HepG2 (cell line): ENCODE measurements around the gene ASIC3. TPM values are rescaled to one million over a fixed set of nuclear protein-coding genes. Genes with fewer than 3 reads are reported as not detected.

Source experiments
- GABPA ChIP-seq, 2 experiments: IDR thresholded peaks; 2 replicates each; pipeline ENCODE4 v1.6.1; 2011 to 2016; ENCODE audit warnings: low read depth in 2 of 2, low read length in 1 of 2, missing biosample characterization in 1 of 2, missing genetic modification characterization in 1 of 2
- SRSF1 ChIP-seq: fragments of 200-400 bp; formaldehyde crosslinking; optimal IDR thresholded peaks from 2 replicates; pipeline ENCODE3; 2017; ENCODE audit warnings: mild to moderate bottlenecking, low read depth, low read length, moderate library complexity
- TCF7L2 ChIP-seq: IDR thresholded peaks from 2 replicates; pipeline ENCODE4 v1.6.1; 2011; ENCODE audit warnings: mild to moderate bottlenecking, low read depth, low read length, moderate library complexity
- ZFAT ChIP-seq: sonication (generic); formaldehyde crosslinking; conservative IDR thresholded peaks from 2 replicates; pipeline ENCODE4 v1.8.1; 2023; ENCODE audit warnings: missing genetic modification reagents, inconsistent platforms
- ZNF547 ChIP-seq: sonication (generic); formaldehyde crosslinking; IDR thresholded peaks from 2 replicates; pipeline ENCODE4 v1.5.1; 2020; ENCODE audit warnings: mild to moderate bottlenecking, missing genetic modification reagents
- ZNF772 ChIP-seq: sonication (generic); formaldehyde crosslinking; IDR thresholded peaks from 2 replicates; pipeline ENCODE4 v1.5.0; 2020; ENCODE audit warnings: mild to moderate bottlenecking, missing genetic modification reagents
- polyA plus RNA-seq, 8 experiments: library from polyadenylated mRNA; depleted of rRNA in 3 of 8; stranded (reverse) in 7 of 8; unstranded in 1 of 8; fragments of >200 nt; fragmentation: Illumina TruSeq in 4 of 8; extraction: Trizol in 4 of 8; gene quantifications; 2 replicates each; pipeline versions ENCODE4 v1.2.1 to v1.2.3, GENCODE V29; 2011 to 2016; ENCODE audit warnings: low read depth in 4 of 8, missing spikeins in 1 of 8, mixed read lengths in 1 of 8; ENCODE audit not compliant: insufficient read depth in 1 of 8
- total RNA-seq, 5 experiments: library from RNA; depleted of rRNA; stranded (reverse); fragments of >200 nt; fragmentation: Illumina TruSeq; extraction: Trizol; gene quantifications; 2 replicates each; pipeline ENCODE4 v1.2.3, GENCODE V29; 2016; ENCODE audit warnings: low read depth in 1 of 5
- TF ChIP-seq, protein P1 (sequence below): sonication (generic); formaldehyde crosslinking; conservative IDR thresholded peaks from 2 replicates; pipeline ENCODE4 v1.4.0; 2020; ENCODE audit warnings: missing genetic modification reagents
- TF ChIP-seq, protein P2 (sequence below): sonication (generic); formaldehyde crosslinking; IDR thresholded peaks from 2 replicates; pipeline ENCODE4 v1.5.1; 2020; ENCODE audit warnings: missing genetic modification reagents, mild to moderate bottlenecking, borderline replicate concordance
- TF ChIP-seq, protein P3 (sequence below): sonication (generic); formaldehyde crosslinking; IDR thresholded peaks from 2 replicates; pipeline ENCODE4 v1.5.0; 2020; ENCODE audit warnings: mild to moderate bottlenecking, missing genetic modification reagents
- TF ChIP-seq, protein P4 (sequence below): sonication (generic); formaldehyde crosslinking; IDR thresholded peaks from 2 replicates; pipeline ENCODE4 v1.4.0; 2020; ENCODE audit warnings: missing genetic modification reagents
- TF ChIP-seq, protein P5 (sequence below): sonication (generic); formaldehyde crosslinking; IDR thresholded peaks from 2 replicates; pipeline ENCODE4 v1.8.1; 2022; ENCODE audit warnings: low read depth, mild to moderate bottlenecking, missing genetic modification reagents

The ASIC3 gene
- total and polyA plus RNA-seq, 2 of the 13 experiments (the other 11 are each of a cell fraction or from before 2014, with no cell fraction given) = 0.51 TPM; not detected in 1

DNA sequence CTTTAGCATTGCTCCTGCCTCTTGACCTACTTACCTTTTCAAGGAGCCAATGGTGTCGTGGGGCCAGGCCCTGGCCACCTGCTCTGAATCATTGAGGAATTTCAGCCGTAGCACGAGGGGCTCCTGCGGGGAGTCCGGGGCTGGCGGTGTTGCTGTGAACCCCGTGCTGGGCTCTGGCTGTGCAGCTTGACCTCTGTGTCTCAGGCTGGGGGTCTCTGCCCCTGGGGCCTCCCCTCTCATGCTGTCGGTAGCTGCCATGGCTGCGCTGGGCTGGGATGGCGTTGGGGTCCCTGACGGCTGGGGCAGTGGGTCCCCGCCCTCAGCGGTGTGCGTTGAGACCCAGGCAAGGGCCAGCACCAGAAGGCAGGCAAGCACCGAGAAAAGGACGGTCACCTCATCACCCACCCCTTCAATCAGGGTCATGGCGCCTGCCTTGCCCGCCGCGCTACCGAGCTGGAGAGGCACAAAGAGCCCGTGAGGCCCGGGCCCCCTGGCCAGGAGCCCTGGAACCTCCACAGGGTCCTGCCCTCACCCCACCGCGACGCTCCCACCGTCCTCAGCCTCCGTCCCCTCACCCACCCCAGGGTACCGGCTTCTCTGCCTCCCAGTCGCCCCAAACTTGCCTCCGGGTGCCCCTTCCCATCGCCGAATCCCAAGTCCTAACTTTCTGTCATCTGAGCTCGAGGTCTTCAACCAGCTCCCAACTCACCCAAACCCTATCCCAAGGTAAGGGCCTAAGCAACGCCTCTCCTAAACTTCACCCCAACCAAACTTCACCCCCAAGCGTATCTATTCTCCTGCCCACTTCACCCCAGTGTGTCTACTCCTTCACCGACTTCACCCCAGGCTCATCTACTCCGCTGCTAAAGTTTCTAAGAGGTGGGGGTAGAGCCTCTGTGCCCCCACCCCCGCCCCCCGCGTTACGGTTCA lies 34.1 kb downstream of the ASIC3 start (continued):
- TF ChIP-seq, protein P1, sequence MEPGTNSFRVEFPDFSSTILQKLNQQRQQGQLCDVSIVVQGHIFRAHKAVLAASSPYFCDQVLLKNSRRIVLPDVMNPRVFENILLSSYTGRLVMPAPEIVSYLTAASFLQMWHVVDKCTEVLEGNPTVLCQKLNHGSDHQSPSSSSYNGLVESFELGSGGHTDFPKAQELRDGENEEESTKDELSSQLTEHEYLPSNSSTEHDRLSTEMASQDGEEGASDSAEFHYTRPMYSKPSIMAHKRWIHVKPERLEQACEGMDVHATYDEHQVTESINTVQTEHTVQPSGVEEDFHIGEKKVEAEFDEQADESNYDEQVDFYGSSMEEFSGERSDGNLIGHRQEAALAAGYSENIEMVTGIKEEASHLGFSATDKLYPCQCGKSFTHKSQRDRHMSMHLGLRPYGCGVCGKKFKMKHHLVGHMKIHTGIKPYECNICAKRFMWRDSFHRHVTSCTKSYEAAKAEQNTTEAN (CRISPR knock-in tag) = no peak
- TF ChIP-seq, protein P2, sequence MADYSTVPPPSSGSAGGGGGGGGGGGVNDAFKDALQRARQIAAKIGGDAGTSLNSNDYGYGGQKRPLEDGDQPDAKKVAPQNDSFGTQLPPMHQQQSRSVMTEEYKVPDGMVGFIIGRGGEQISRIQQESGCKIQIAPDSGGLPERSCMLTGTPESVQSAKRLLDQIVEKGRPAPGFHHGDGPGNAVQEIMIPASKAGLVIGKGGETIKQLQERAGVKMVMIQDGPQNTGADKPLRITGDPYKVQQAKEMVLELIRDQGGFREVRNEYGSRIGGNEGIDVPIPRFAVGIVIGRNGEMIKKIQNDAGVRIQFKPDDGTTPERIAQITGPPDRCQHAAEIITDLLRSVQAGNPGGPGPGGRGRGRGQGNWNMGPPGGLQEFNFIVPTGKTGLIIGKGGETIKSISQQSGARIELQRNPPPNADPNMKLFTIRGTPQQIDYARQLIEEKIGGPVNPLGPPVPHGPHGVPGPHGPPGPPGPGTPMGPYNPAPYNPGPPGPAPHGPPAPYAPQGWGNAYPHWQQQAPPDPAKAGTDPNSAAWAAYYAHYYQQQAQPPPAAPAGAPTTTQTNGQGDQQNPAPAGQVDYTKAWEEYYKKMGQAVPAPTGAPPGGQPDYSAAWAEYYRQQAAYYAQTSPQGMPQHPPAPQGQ (CRISPR knock-in tag) = no peak
- TF ChIP-seq GABPA (IDR thresholded peaks at IDR 0.05; ENCODE audit: low read depth, low read length) (no peak), GABPA (CRISPR knock-in tag; IDR thresholded peaks at IDR 0.05; ENCODE audit: low read depth) (no peak), TCF7L2 (no peak), ZFAT (no peak), SRSF1 (no peak), ZNF547 (no peak), ZNF772 (CRISPR knock-in tag) (no peak)
- TF ChIP-seq, protein P3, sequence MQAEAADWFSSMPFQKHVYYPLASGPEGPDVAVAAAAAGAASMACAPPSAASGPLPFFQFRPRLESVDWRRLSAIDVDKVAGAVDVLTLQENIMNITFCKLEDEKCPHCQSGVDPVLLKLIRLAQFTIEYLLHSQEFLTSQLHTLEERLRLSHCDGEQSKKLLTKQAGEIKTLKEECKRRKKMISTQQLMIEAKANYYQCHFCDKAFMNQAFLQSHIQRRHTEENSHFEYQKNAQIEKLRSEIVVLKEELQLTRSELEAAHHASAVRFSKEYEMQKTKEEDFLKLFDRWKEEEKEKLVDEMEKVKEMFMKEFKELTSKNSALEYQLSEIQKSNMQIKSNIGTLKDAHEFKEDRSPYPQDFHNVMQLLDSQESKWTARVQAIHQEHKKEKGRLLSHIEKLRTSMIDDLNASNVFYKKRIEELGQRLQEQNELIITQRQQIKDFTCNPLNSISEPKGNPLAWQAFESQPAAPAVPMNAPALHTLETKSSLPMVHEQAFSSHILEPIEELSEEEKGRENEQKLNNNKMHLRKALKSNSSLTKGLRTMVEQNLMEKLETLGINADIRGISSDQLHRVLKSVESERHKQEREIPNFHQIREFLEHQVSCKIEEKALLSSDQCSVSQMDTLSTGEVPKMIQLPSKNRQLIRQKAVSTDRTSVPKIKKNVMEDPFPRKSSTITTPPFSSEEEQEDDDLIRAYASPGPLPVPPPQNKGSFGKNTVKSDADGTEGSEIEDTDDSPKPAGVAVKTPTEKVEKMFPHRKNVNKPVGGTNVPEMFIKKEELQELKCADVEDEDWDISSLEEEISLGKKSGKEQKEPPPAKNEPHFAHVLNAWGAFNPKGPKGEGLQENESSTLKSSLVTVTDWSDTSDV (CRISPR knock-in tag) = no peak
- TF ChIP-seq, protein P4, sequence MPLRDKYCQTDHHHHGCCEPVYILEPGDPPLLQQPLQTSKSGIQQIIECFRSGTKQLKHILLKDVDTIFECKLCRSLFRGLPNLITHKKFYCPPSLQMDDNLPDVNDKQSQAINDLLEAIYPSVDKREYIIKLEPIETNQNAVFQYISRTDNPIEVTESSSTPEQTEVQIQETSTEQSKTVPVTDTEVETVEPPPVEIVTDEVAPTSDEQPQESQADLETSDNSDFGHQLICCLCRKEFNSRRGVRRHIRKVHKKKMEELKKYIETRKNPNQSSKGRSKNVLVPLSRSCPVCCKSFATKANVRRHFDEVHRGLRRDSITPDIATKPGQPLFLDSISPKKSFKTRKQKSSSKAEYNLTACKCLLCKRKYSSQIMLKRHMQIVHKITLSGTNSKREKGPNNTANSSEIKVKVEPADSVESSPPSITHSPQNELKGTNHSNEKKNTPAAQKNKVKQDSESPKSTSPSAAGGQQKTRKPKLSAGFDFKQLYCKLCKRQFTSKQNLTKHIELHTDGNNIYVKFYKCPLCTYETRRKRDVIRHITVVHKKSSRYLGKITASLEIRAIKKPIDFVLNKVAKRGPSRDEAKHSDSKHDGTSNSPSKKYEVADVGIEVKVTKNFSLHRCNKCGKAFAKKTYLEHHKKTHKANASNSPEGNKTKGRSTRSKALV (CRISPR knock-in tag) = no peak
- TF ChIP-seq, protein P5, sequence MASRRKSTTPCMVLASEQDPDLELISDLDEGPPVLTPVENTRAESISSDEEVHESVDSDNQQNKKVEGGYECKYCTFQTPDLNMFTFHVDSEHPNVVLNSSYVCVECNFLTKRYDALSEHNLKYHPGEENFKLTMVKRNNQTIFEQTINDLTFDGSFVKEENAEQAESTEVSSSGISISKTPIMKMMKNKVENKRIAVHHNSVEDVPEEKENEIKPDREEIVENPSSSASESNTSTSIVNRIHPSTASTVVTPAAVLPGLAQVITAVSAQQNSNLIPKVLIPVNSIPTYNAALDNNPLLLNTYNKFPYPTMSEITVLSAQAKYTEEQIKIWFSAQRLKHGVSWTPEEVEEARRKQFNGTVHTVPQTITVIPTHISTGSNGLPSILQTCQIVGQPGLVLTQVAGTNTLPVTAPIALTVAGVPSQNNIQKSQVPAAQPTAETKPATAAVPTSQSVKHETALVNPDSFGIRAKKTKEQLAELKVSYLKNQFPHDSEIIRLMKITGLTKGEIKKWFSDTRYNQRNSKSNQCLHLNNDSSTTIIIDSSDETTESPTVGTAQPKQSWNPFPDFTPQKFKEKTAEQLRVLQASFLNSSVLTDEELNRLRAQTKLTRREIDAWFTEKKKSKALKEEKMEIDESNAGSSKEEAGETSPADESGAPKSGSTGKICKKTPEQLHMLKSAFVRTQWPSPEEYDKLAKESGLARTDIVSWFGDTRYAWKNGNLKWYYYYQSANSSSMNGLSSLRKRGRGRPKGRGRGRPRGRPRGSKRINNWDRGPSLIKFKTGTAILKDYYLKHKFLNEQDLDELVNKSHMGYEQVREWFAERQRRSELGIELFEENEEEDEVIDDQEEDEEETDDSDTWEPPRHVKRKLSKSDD (CRISPR knock-in tag) = no peak
